Smooth muscle cell (in vitro differentiated cells): Measurements from ENCODE around the gene TRPC4. TPM values are rescaled to one million over a fixed set of nuclear protein-coding genes. Genes with fewer than 3 reads are reported as not detected.

Source experiments
- DNase-seq: peaks from one replicate; lab custom pipeline; 2025; ENCODE audit not compliant: unreplicated experiment; lab: John Stamatoyannopoulos, UW
- H2AFZ ChIP-seq: fragments of 200-600 bp; sonication (generic); 2 replicates; pipeline ENCODE4 v1.6.0; 2016; ENCODE audit warnings: antibody characterized with exemption, low read depth, mild to moderate bottlenecking
- H3F3A ChIP-seq: fragments of 200-600 bp; sonication (generic); 2 replicates; pipeline ENCODE4 v1.6.0; 2017; ENCODE audit warnings: antibody characterized with exemption, low read depth
- H3K27ac ChIP-seq: fragments of 200-600 bp; sonication (generic); 2 replicates; pipeline ENCODE4 v1.5.1; 2016; ENCODE audit warnings: low read depth, mild to moderate bottlenecking
- H3K27me3 ChIP-seq: fragments of 200-600 bp; sonication (generic); 2 replicates; pipeline ENCODE4 v1.6.1; 2016; ENCODE audit warnings: low read depth, mild to moderate bottlenecking
- H3K36me3 ChIP-seq: fragments of 200-600 bp; sonication (generic); 2 replicates; pipeline ENCODE4 v1.5.1; 2016; ENCODE audit warnings: low read depth
- H3K4me1 ChIP-seq: fragments of 200-600 bp; sonication (generic); 2 replicates; pipeline ENCODE4 v1.5.1; 2016; ENCODE audit warnings: low read depth
- H3K4me2 ChIP-seq: fragments of 200-600 bp; sonication (generic); 2 replicates; pipeline ENCODE4 v1.6.0; 2016; ENCODE audit warnings: mild to moderate bottlenecking
- H3K4me3 ChIP-seq: fragments of 200-600 bp; sonication (generic); 2 replicates; pipeline ENCODE4 v1.5.1; 2016; ENCODE audit warnings: mild to moderate bottlenecking
- H3K79me2 ChIP-seq: fragments of 200-600 bp; sonication (generic); 2 replicates; pipeline ENCODE4 v1.6.0; 2016; ENCODE audit warnings: low read depth, mild to moderate bottlenecking
- H3K9ac ChIP-seq: fragments of 200-600 bp; sonication (generic); 2 replicates; pipeline ENCODE4 v1.6.0; 2016; ENCODE audit warnings: low read depth
- H3K9me3 ChIP-seq: fragments of 200-600 bp; sonication (generic); replicated peaks from 2 replicates; pipeline ENCODE4 v1.5.1; 2016; ENCODE audit warnings: low read depth
- H4K20me1 ChIP-seq: fragments of 200-600 bp; sonication (generic); 2 replicates; pipeline ENCODE4 v1.6.0; 2016; ENCODE audit warnings: low read depth
- CTCF ChIP-seq: fragments of 200-600 bp; sonication (generic); IDR thresholded peaks from 2 replicates; pipeline ENCODE4 v1.5.1; 2017; ENCODE audit warnings: borderline replicate concordance, mild to moderate bottlenecking, antibody characterized with exemption; ENCODE audit not compliant: insufficient read depth, poor library complexity, severe bottlenecking
- WGBS: methylation state at CpG from one replicate; pipeline ENCODE4 v1.1.7; 2016; ENCODE audit warnings: low lambda C conversion rate; 5-methylcytosine and 5-hydroxymethylcytosine counted together
- polyA plus RNA-seq: library from polyadenylated mRNA; unstranded; fragments of >200 nt; fragmentation: Nextera tagmentation; extraction: Ambion mirVana; gene quantifications from 2 replicates; pipeline ENCODE4 v1.2.1, GENCODE V29; 2016
- total RNA-seq: library from RNA; depleted of rRNA; stranded (reverse); fragments of >200 nt; gene quantifications from 2 replicates; pipeline ENCODE4 v1.2.3, GENCODE V29; 2014

Gene TRPC4
- total and polyA plus RNA-seq, 2 experiments from 2014 or later, result 0.09 TPM; not detected in 1

- H3K79me2 ChIP-seq, result no peaks in the 10 kb centered on the region
- 56% methylated on average over 2 of the region's 2 CpGs for WGBS
- no peak overlapping the region for H3K4me3 ChIP-seq
- no peak overlapping the region for H2AFZ ChIP-seq
- no peaks in the 10 kb centered on the region for H3F3A ChIP-seq
- H3K9me3 ChIP-seq, result no peaks in the 10 kb centered on the region
- H4K20me1 ChIP-seq, result no peaks in the 10 kb centered on the region
- H3K27me3 ChIP-seq, result no peaks in the 10 kb centered on the region
- no peak overlapping the region for H3K4me2 ChIP-seq
- no peaks in the 10 kb centered on the region for H3K4me1 ChIP-seq
- H3K9ac ChIP-seq, result no peak overlapping the region
- no peak for DNase-seq
- no peak overlapping the region for H3K27ac ChIP-seq
- H3K36me3 ChIP-seq, result no peaks in the 10 kb centered on the region
- TF ChIP-seq CTCF, result no peak
Measured at GRCh38 chr13:37665420-37665819, 204.2 kb downstream of the TRPC4 start.

GRCh38 chr13:37663724-37664123 is 205.8 kb downstream of the TRPC4 start:
- H3K4me3 ChIP-seq, result no peak overlapping the region
- no peak for DNase-seq
- no peaks in the 10 kb centered on the region for H3K4me1 ChIP-seq
- H2AFZ ChIP-seq, result no peak overlapping the region
- no peaks in the 10 kb centered on the region for H3K27me3 ChIP-seq
- H3F3A ChIP-seq, result no peaks in the 10 kb centered on the region
- no peak for TF ChIP-seq CTCF
- no peak overlapping the region for H3K4me2 ChIP-seq
- 96% methylated on average over 4 of the region's 4 CpGs for WGBS
- H3K36me3 ChIP-seq, result no peaks in the 10 kb centered on the region
- H4K20me1 ChIP-seq, result no peaks in the 10 kb centered on the region
- no peaks in the 10 kb centered on the region for H3K9me3 ChIP-seq
- no peak overlapping the region for H3K27ac ChIP-seq
- no peaks in the 10 kb centered on the region for H3K79me2 ChIP-seq
- H3K9ac ChIP-seq, result no peak overlapping the region

GRCh38 chr13:37662624-37663023 is 206.9 kb downstream of the TRPC4 start:
- no peak overlapping the region for H3K4me2 ChIP-seq
- no peak overlapping the region for H3K9ac ChIP-seq
- no peak overlapping the region for H3K27ac ChIP-seq
- H3K36me3 ChIP-seq, result no peaks in the 10 kb centered on the region
- TF ChIP-seq CTCF, result no peak
- no peaks in the 10 kb centered on the region for H3K9me3 ChIP-seq
- no peaks in the 10 kb centered on the region for H3K4me1 ChIP-seq
- no peaks in the 10 kb centered on the region for H3K27me3 ChIP-seq
- no peak overlapping the region for H3K4me3 ChIP-seq
- H3F3A ChIP-seq, result no peaks in the 10 kb centered on the region
- no peaks in the 10 kb centered on the region for H4K20me1 ChIP-seq
- no peak overlapping the region for H2AFZ ChIP-seq
- no peaks in the 10 kb centered on the region for H3K79me2 ChIP-seq
- 78% methylated on average over 3 of the region's 3 CpGs for WGBS
- no peak for DNase-seq

- H3K4me3 ChIP-seq, result no peak overlapping the region
Measured at GRCh38 chr13:37657956-37658355, 211.6 kb downstream of the TRPC4 start.

More at GRCh38 chr13:37657956-37658355, 211.6 kb downstream of the TRPC4 start:
- Histone ChIP-seq H3K4me1 (peaks cover 4% of the 10 kb centered on the region), H3K4me2 (no peak overlapping the region), H3F3A (no peaks in the 10 kb centered on the region), H3K27me3 (no peaks in the 10 kb centered on the region), H3K9ac (peak overlapping the region; percentile 39), H3K36me3 (no peaks in the 10 kb centered on the region), H3K27ac (peak overlapping the region; percentile 96), H2AFZ (no peak overlapping the region), H4K20me1 (no peaks in the 10 kb centered on the region), H3K79me2 (no peaks in the 10 kb centered on the region), H3K9me3 (no peaks in the 10 kb centered on the region)
- WGBS, result 97% methylated on average over 1 of the region's 1 CpG
- no peak for DNase-seq
- no peak for TF ChIP-seq CTCF
